H7 (cell line): ENCODE data around the gene KCND2. TPM values are rescaled to one million over a fixed set of nuclear protein-coding genes. Genes with fewer than 3 reads are reported as not detected.

ENCODE experiments used
- DNase-seq: peaks from one replicate; pipeline ENCODE4 v3.0.0; 2012
- H3K27me3 ChIP-seq: 2 replicates; pipeline ENCODE4 v1.6.0; 2011; ENCODE audit warnings: mild to moderate bottlenecking, low read length; ENCODE audit not compliant: control insufficient read depth, insufficient read depth
- H3K36me3 ChIP-seq: replicated peaks from 2 replicates; pipeline ENCODE4 v1.5.1; 2011; ENCODE audit warnings: low read length; ENCODE audit not compliant: control insufficient read depth, insufficient read depth
- H3K4me3 ChIP-seq: 2 replicates; pipeline ENCODE4 v1.5.1; 2011; ENCODE audit warnings: low read depth, mild to moderate bottlenecking, control low read depth, low read length, moderate library complexity; ENCODE audit not compliant: insufficient read depth
- total RNA-seq: library from RNA; depleted of rRNA; stranded (reverse); fragments of >200 nt; shearing (Covaris generic); gene quantifications from 2 replicates; pipeline ENCODE4 v1.2.3, GENCODE V29; 2014

KCND2 gene
- total RNA-seq, 1 experiment from 2014 or later = 3.4 TPM

GRCh38 chr7:120587243-120587642, 314.3 kb downstream of the KCND2 start:
- no peak overlapping the region for H3K4me3 ChIP-seq
- H3K27me3 ChIP-seq = no peaks in the 10 kb centered on the region
- DNase-seq = no peak

DNA sequence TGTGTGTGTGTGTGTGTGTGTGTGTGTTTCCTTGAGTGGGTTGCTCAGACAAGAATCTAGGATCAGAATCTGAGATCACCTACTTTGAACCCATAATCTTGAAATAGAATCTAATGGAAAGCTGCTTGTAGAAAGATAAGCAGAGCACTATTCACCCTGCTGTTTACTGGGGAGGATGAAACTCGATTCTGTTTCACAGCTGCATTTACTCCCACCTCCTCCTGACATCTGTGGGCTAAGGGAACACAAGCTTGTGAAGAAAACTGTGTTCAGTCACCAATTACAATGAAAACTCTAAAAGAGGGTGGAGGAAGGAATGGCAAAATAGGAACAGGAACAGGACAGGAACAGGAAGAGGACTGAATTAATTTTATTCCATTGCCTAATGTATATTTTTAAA, 315.4 kb downstream of the KCND2 start:
- no peak for DNase-seq
- no peaks in the 10 kb centered on the region for H3K27me3 ChIP-seq
- H3K4me3 ChIP-seq = no peak overlapping the region
- no peaks in the 10 kb centered on the region for H3K36me3 ChIP-seq

More at GRCh38 chr7:120587243-120587642, 314.3 kb downstream of the KCND2 start:
- no peaks in the 10 kb centered on the region for H3K36me3 ChIP-seq

DNA sequence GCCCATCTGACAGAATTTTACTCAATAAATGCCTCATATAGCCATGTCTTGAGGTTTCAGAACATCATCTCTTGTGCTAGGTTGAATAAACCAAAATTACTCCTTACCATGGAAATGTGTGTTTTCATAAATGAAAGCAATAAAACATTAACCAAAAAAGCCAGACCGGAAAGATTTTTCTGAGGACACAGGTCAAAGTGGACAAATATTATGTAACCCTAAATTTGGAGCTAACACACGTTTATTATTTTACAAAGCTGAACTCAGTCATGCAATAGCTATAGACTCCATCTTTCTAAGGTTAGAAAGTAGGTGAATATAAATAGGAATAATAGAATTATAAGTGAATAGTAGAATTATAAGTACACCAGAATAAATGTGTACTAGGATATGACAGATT, 315.9 kb downstream of the KCND2 start:
- H3K36me3 ChIP-seq = no peaks in the 10 kb centered on the region
- H3K27me3 ChIP-seq = no peaks in the 10 kb centered on the region
- no peak for DNase-seq
- no peak overlapping the region for H3K4me3 ChIP-seq

- no peaks in the 10 kb centered on the region for H3K36me3 ChIP-seq
- no peak overlapping the region for H3K4me3 ChIP-seq
- H3K27me3 ChIP-seq = no peaks in the 10 kb centered on the region
- DNase-seq = no peak
Observed at GRCh38 chr7:120600607-120601006, 327.6 kb downstream of the KCND2 start.

DNA sequence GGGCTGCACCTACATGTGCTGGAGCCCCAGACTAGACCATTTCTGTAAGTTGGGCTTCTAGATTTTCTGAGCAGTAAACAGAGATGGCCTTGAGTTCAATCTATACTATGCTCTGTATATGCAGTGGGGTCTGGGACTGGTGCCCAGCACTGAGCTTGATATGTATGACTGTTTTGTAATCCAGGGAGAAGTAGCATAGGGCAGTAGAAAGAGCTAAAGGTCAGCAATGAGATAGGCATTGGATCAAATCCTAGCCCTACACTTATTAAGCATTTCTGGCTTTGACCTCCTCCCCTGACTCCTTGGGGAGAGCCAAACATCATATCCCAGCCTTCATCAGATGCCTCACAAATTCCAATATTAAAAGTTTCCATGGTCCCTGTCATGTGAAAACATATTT, 330.4 kb downstream of the KCND2 start:
- Histone ChIP-seq H3K4me3 (no peak overlapping the region), H3K27me3 (no peaks in the 10 kb centered on the region)

GRCh38 chr7:120609136-120609753, 336.3 kb downstream of the KCND2 start:
- DNase-seq = no peak
- no peaks in the 10 kb centered on the region for H3K27me3 ChIP-seq
- H3K4me3 ChIP-seq = no peak overlapping the region
- H3K36me3 ChIP-seq = no peaks in the 10 kb centered on the region

More for the DNA sequence above, 330.4 kb downstream of the KCND2 start:
- no peak for DNase-seq
- no peaks in the 10 kb centered on the region for H3K36me3 ChIP-seq

DNA sequence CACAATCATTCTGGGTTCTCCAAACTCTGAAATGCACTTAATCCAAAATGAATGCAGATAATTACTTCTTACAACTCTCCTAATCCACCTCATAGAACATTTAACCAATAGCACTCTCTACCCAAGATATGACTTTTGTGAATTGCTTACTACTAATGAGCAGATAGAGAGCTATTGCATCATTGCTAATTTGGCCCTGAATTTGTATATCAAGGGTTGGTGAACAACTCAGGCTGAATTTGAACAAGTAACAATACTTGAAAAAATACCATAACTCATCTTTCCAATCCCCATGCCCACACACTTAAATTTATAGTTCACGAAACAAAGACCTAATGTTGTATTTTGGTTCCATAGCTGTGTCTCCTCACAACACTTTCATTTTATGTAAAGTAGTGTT, 339.0 kb downstream of the KCND2 start:
- DNase-seq = no peak
- Histone ChIP-seq H3K4me3 (no peak overlapping the region), H3K27me3 (no peaks in the 10 kb centered on the region), H3K36me3 (no peaks in the 10 kb centered on the region)

DNA sequence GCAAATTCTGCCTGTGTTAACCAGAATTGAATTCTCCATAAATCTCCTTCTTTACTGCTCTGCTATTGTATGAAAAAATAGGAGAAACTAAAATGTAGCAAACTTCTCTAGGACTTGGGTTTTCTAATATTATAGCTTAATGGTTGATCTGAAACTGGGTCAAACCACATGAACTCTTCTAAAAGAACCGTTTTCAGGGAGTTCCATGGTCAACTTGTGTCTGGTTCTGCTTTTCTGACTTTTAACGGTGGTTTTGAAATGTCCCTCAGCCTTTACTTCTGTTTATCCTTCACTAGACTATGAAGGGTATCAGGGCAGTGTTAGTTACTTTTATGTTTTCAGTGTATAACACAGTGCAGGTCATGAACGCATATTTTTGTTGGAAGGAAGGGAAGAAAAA, 342.7 kb downstream of the KCND2 start:
- Histone ChIP-seq H3K27me3 (no peaks in the 10 kb centered on the region), H3K4me3 (no peak overlapping the region), H3K36me3 (no peaks in the 10 kb centered on the region)
- no peak for DNase-seq

DNA sequence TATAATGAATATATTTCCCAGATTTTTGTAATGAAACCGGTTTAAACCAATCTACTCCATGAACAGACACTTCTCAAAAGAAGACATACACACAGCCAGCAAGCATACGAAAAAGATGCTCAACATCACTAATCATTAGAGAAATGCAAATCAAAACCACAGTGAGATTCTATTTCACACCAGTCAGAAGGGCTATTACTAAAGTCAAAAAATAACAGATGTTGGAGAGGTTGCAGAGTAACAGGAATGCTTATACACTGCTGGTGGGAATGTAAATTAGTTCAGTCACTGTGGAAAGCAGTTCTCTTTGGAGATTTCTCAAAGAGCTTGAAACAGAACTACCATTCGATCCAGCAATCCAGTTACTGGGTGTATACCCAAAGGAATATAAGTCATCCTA, 344.3 kb downstream of the KCND2 start:
- no peak overlapping the region for H3K4me3 ChIP-seq
- no peaks in the 10 kb centered on the region for H3K36me3 ChIP-seq
- no peak for DNase-seq
- no peaks in the 10 kb centered on the region for H3K27me3 ChIP-seq

DNA sequence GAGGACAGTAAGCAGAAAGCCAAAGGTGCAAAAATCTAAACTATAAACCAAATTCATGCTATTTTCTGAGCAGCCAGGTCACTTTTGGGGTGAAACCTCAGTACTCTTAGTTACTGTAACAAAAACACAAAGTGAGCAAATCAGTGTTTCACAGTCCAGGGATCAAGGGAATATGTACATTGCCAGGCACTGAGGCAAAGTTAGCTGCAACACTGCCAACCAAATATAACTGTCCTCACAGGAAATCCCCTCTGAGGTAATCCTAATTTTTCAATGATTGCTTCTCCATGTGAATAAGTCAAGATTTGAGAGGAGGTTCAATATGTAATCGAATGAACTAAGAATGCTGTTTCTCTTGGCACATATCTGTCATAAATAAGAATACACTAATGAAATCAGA, 355.3 kb downstream of the KCND2 start:
- H3K36me3 ChIP-seq = no peaks in the 10 kb centered on the region
- DNase-seq = no peak
- H3K4me3 ChIP-seq = no peak overlapping the region
- no peaks in the 10 kb centered on the region for H3K27me3 ChIP-seq

- Histone ChIP-seq H3K36me3 (no peaks in the 10 kb centered on the region), H3K27me3 (no peaks in the 10 kb centered on the region), H3K4me3 (no peak overlapping the region)
- DNase-seq = no peak
Observed at GRCh38 chr7:120639884-120640283, 366.9 kb downstream of the KCND2 start.

- no peak for DNase-seq
- Histone ChIP-seq H3K36me3 (no peaks in the 10 kb centered on the region), H3K4me3 (no peak overlapping the region), H3K27me3 (no peaks in the 10 kb centered on the region)
Observed at GRCh38 chr7:120645966-120646365, 373.0 kb downstream of the KCND2 start.

DNA sequence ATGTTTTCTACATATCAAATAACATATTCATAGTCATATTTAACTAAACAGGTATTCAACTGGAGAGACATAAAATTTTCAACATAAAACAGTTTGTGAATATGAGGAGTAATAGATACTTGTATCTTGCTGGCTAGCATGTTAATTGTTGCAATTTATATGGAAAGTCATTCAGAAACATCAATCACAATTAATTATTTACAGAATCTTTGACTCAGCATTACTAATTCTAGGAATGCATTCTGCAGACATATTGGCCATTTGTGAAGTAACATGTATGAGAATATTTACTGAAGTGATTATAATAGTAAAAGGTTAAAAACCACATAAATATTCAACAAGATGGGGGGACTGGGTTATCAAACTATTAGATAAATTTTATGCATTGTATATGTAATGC, 381.3 kb downstream of the KCND2 start:
- Histone ChIP-seq H3K4me3 (no peak overlapping the region), H3K36me3 (no peaks in the 10 kb centered on the region), H3K27me3 (no peaks in the 10 kb centered on the region)
- no peak for DNase-seq

GRCh38 chr7:120658516-120658915, 385.5 kb downstream of the KCND2 start:
- no peaks in the 10 kb centered on the region for H3K36me3 ChIP-seq
- DNase-seq = no peak
- no peaks in the 10 kb centered on the region for H3K27me3 ChIP-seq
- H3K4me3 ChIP-seq = no peak overlapping the region

DNA sequence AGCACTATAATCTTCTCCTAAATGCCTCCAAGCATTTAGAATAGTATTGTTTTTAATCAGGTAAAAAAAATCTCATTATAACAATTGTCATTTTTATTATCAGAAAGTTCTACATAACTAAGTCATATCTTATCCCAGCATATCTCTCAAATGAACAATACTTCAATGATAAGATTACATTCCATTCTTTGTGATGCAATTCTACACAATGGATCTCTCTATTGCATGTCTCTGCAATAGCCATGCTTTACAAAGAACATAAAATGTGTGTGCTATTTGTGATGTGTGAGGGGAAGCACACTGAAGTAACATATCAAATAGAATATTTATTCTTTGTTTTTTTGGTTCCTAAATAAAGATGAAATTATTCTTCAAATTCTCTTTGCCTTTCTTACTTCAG, 389.3 kb downstream of the KCND2 start:
- H3K4me3 ChIP-seq = no peak overlapping the region

GRCh38 chr7:120665068-120665467, 392.1 kb downstream of the KCND2 start:
- H3K36me3 ChIP-seq = no peaks in the 10 kb centered on the region
- DNase-seq = no peak
- no peaks in the 10 kb centered on the region for H3K27me3 ChIP-seq
- H3K4me3 ChIP-seq = no peak overlapping the region

More for the DNA sequence above, 389.3 kb downstream of the KCND2 start:
- no peaks in the 10 kb centered on the region for H3K36me3 ChIP-seq
- no peak for DNase-seq
- H3K27me3 ChIP-seq = no peaks in the 10 kb centered on the region
